Type B pancreatic cell (in vitro differentiated cells): Measurements from ENCODE around the gene ADCY9. TPM values are rescaled to one million over a fixed set of nuclear protein-coding genes. Genes with fewer than 3 reads are reported as not detected.

Experiments used
- DNase-seq: peaks from one replicate; pipeline ENCODE4 v3.0.0; 2021; ENCODE audit warnings: mixed read lengths; ENCODE audit not compliant: unreplicated experiment; ENCODE audit errors: extremely low spot score
- H3K27ac Mint-ChIP-seq: 2 replicates; pipeline ENCODE4 v1.8.0; 2021; ENCODE audit warnings: mild to moderate bottlenecking, mixed read lengths
- H3K27me3 Mint-ChIP-seq: 2 replicates; pipeline ENCODE4 v1.8.0; 2021; ENCODE audit warnings: mixed read lengths
- H3K36me3 Mint-ChIP-seq: 2 replicates; pipeline ENCODE4 v1.8.0; 2021; ENCODE audit warnings: mixed read lengths
- H3K4me1 Mint-ChIP-seq: one replicate; pipeline ENCODE4 v1.8.0; 2021; ENCODE audit warnings: mixed read lengths; ENCODE audit not compliant: unreplicated experiment
- H3K4me3 Mint-ChIP-seq: 2 replicates; pipeline ENCODE4 v1.8.0; 2021; ENCODE audit warnings: mild to moderate bottlenecking, mixed read lengths
- H3K9me3 Mint-ChIP-seq: 2 replicates; pipeline ENCODE4 v1.8.0; 2021; ENCODE audit warnings: mixed read lengths
- total RNA-seq: library from RNA; stranded (reverse); gene quantifications from 2 replicates; pipeline ENCODE4 v1.2.1, GENCODE V29; 2021; ENCODE audit warnings: low replicate concordance
- TF ChIP-seq, protein P1 (sequence below): fragments of 200-600 bp; sonication (generic); conservative IDR thresholded peaks from 2 replicates; pipeline ENCODE4 v1.5.0; 2021; ENCODE audit warnings: antibody characterized with exemption, mild to moderate bottlenecking

ADCY9 gene
- total RNA-seq, 1 donor from 2014 or later, result 13.9 TPM

DNA sequence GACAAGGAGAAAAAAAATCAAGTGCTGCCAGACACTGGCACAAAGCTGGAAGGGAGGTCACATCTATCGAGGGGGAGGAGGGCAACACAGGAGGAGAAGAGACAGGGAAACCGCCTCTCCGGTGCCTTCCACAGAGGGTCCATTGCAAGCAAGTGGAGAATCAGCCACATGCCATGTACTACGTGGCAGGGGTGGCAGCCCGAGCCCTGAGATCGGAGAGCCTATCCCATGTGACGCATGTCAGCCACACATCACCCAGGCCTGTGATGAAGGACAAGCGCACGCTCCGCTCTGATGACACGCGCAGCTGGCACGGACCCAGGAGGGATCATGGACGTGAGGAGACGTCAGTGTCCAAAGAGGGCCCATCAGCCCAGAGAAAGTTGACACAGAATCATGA is 30.1 kb downstream of the ADCY9 start:
- Mint-ChIP-seq H3K4me3 (peak overlapping the region; percentile 49), H3K27me3 (no peaks in the 10 kb centered on the region), H3K9me3 (peaks cover 6% of the 10 kb centered on the region), H3K4me1 (peaks cover 33% of the 10 kb centered on the region), H3K27ac (peak overlapping the region; percentile 97), H3K36me3 (peaks cover 5% of the 10 kb centered on the region)
- DNase-seq, result peak; percentile 54
- TF ChIP-seq, protein P1, sequence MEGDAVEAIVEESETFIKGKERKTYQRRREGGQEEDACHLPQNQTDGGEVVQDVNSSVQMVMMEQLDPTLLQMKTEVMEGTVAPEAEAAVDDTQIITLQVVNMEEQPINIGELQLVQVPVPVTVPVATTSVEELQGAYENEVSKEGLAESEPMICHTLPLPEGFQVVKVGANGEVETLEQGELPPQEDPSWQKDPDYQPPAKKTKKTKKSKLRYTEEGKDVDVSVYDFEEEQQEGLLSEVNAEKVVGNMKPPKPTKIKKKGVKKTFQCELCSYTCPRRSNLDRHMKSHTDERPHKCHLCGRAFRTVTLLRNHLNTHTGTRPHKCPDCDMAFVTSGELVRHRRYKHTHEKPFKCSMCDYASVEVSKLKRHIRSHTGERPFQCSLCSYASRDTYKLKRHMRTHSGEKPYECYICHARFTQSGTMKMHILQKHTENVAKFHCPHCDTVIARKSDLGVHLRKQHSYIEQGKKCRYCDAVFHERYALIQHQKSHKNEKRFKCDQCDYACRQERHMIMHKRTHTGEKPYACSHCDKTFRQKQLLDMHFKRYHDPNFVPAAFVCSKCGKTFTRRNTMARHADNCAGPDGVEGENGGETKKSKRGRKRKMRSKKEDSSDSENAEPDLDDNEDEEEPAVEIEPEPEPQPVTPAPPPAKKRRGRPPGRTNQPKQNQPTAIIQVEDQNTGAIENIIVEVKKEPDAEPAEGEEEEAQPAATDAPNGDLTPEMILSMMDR, result no peak

DNA sequence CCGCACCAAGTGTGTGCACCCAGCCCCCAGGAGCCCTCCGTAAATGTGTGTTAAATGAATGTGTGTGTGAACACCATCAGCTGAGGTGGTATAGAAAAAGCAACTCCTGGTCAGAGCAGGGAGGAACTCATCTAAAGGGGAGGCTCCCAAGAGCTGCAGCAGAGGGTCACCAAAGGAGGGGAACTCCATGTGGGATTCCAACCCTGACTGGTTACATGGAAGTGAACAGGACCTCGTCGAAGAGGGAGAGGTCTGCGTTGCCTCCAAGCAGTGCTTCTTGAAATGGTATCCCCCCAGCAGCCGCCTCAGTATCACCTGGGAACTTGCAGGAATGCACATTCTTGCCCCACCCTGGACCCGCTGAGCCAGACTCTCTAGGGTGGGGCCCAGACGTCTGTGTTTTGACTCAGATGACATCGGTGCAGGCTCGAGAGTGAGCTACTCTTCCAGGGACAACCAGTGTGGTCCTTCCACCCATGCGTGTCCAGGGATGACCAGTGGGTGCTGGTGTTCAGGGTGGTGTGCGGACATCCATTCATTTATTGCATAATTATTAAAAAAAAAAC is 30.8 kb downstream of the ADCY9 start:
- H3K36me3 Mint-ChIP-seq, result peaks cover 5% of the 10 kb centered on the region
- DNase-seq, result no peak
- H3K4me1 Mint-ChIP-seq, result peaks cover 36% of the 10 kb centered on the region
- peaks cover 6% of the 10 kb centered on the region for H3K9me3 Mint-ChIP-seq
- no peaks in the 10 kb centered on the region for H3K27me3 Mint-ChIP-seq
- peak overlapping the region; percentile 49 for H3K4me3 Mint-ChIP-seq
- TF ChIP-seq, protein P1, result no peak
- peak overlapping the region; percentile 97 for H3K27ac Mint-ChIP-seq

DNA sequence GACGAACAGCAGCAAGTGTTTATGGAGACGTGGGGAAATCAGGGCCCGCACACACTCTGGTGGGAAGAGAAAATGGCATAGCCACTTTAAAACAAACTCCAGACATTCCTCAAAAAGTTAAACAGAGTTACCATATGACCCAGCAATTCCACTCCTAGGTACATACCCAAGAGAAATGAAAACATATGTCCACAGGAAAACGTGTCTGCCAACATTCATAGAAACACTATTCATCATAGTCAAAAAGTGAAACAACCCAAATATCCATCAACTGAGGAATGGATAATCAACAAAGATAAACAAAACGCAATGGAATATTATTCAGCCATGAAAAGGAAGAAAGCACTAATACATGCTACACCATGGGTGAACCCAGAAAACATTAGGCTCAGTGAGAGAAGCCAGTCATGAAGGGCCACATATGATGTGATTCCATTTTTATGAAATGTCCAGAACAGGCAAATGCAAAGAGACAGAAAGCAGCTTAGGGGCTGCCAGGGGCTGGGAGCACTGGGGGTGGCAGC is 32.8 kb downstream of the ADCY9 start:
- DNase-seq, result no peak
- H3K27me3 Mint-ChIP-seq, result no peaks in the 10 kb centered on the region
- peak overlapping the region; percentile 55 for H3K27ac Mint-ChIP-seq
- H3K4me3 Mint-ChIP-seq, result no peak overlapping the region
- peaks cover 32% of the 10 kb centered on the region for H3K4me1 Mint-ChIP-seq
- TF ChIP-seq, protein P1, result no peak
- peaks cover 5% of the 10 kb centered on the region for H3K36me3 Mint-ChIP-seq
- H3K9me3 Mint-ChIP-seq, result peaks cover 6% of the 10 kb centered on the region

DNA sequence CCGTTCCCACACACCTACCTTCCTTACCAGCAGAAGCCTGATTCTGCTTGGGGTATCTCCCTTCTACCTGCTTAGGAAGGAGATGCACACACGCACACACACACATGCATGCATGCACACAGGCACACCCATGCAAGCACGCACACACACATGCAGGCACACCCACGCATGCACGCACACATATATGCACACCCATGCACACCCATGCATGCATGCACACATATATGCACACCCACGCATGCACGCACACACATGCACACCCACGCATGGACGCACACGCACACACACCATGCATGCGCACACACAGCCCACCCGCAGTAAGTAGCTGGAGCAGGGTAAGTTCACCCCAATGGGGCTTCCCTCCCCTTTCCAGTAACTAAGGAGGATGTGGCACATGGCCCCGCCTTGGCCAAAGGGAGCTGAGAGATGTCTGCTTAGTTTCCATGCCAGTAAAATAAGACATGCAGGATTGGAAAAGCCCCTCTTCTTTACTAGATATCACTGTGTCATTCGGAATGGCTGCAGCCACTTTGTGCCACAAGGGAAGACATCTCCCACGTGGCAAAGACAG is 33.7 kb downstream of the ADCY9 start:
- no peak overlapping the region for H3K4me3 Mint-ChIP-seq
- peak overlapping the region; percentile 27 for H3K27ac Mint-ChIP-seq
- no peak for DNase-seq
- peaks cover 5% of the 10 kb centered on the region for H3K36me3 Mint-ChIP-seq
- TF ChIP-seq, protein P1, result no peak
- H3K27me3 Mint-ChIP-seq, result no peaks in the 10 kb centered on the region
- H3K9me3 Mint-ChIP-seq, result peaks cover 6% of the 10 kb centered on the region
- peaks cover 32% of the 10 kb centered on the region for H3K4me1 Mint-ChIP-seq

DNA sequence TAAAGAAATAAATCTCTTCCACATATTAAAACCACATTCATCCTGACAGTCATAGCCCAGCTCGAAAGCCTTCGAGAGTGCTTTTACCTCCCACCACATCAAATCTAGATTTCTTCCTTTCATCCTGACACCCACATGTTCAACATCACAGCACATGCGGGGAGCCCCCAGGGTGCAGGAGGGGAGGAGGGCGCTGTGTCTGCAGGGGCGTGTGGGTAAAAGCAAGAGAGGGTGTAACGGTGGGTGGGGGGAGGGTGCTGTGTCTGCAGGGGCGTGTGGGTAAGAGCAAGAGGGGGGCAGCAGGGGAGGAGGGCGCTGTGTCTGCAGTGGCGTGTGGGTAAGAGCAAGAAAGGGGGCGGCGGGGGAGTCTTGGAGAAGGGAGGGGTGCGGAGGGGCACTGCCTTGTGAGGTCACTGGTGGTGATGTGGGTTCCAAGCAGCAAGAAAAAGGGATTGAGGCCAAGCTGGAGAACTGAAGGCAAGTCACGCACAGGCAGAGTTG is 34.7 kb downstream of the ADCY9 start:
- no peak for DNase-seq
- no peak overlapping the region for H3K4me3 Mint-ChIP-seq
- H3K27me3 Mint-ChIP-seq, result no peaks in the 10 kb centered on the region

More for the DNA sequence above, 34.7 kb downstream of the ADCY9 start:
- H3K4me1 Mint-ChIP-seq, result peaks cover 28% of the 10 kb centered on the region
- H3K27ac Mint-ChIP-seq, result no peak overlapping the region
- H3K9me3 Mint-ChIP-seq, result peaks cover 6% of the 10 kb centered on the region
- TF ChIP-seq, protein P1, result no peak
- peaks cover 5% of the 10 kb centered on the region for H3K36me3 Mint-ChIP-seq
